Fibroblast of lung (primary cell): ENCODE data around the gene SLC38A10.

ENCODE experiments used
- CTCF ChIP-seq, 2 donors: IDR thresholded peaks in 1 of 2; conservative IDR thresholded peaks in 1 of 2; 1 replicate in 1 of 2; 2 replicates in 1 of 2; pipeline ENCODE4 v1.5.1; 2011 to 2012; ENCODE audit warnings: low read length in 2 of 2, control low read depth in 1 of 2, inconsistent platforms in 1 of 2, low read depth in 1 of 2, mild to moderate bottlenecking in 1 of 2
- EZH2 ChIP-seq: IDR thresholded peaks from 2 replicates; pipeline ENCODE4 v1.5.1; 2012; ENCODE audit warnings: low read length, control low read depth, mild to moderate bottlenecking; ENCODE audit errors: missing control alignments

DNA sequence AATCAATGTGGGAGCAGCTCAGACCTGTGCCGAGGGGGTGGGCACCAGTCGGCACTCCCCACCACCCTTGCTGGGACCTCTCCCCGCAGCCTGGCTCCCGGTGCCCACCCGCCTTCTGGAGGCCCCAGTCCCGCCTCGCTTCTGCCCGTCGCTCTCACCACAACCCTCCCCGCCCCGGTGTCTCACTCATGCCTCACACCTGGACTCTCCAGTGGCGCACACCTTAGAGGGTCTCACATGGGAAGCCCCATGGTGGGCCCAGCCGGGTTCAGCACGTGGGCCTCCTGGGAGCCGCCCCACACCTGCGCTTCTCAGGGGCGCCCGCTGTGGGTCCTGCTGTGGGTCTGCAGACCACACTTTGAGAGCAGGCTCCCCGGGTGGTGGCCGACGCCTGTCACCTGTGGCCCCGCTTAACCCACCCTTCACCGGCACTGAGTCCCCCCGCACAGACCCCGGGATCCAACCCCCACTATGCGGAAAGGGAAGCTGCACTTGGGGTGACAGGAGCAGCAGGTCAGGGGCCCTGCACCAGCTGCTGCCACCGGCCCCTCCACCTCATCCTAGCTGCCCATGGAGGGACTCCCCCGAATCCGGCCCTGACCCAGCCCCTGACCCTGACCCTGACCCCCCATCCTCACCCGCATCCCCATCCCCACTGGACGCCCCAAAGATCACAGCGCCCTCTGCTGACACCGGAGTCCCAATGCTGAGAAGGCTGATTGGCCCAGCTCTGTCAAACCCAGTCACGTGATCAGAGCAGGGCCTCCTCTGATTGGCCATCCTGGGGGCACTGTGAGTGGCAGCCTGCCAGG lies 27.4 kb upstream of the SLC38A10 start:
- TF ChIP-seq CTCF (conservative IDR thresholded peaks at IDR 0.05 in 1 of 2, IDR thresholded peaks at IDR 0.05 in 1 of 2; ENCODE audit: low read depth in 1 of 2, low read length in 2 of 2) (peak; percentile 8 to 24), EZH2 (no peak)
